GDM1 (cell line): Measurements from ENCODE around the gene ABCC1.
"Not testable (repeated sequence)": the region's sequence is repeated elsewhere in the genome, so short reads cannot be mapped to it uniquely, and the experiment has no call there.

Experiments used
- DNase-seq: peaks from one replicate; lab custom pipeline; 2025; lab: John Stamatoyannopoulos, UW

Gene ABCC1

GRCh38 chr16:16141141-16141540 lies 191.7 kb downstream of the ABCC1 start:
- no peak for DNase-seq

DNA sequence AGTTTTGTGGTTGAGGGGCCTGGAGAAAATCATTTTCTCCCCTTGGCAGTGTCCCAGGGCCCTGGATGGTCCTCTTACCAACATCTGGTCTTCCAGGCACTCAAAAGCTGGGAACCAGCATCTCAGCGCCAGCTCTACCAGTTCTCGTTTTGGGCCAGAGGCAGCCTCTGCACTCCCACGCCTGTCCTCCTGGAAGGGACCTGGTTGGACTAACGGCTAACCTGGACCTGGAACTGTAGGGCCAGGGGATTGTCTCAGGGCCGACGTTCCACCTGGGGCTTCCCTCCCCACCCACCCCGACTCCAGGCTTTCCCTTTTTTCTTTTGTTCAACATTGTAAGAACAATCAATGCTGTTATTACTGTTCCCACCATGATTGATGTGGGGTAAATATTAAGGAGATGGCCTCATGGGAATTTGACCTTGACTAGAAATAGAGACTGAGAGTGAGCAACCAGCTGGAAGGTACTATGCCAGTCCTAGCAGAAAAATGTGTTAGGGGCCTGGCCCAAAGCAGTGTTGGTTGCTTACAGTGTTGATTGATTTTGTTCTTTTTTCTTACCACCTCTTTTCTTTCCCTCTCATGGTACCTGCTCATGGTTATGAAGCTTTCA lies 192.5 kb downstream of the ABCC1 start:
- DNase-seq = no peak

- peak; percentile 55 for DNase-seq
Measured at GRCh38 chr16:16143038-16143763, 193.8 kb downstream of the ABCC1 start.

DNA sequence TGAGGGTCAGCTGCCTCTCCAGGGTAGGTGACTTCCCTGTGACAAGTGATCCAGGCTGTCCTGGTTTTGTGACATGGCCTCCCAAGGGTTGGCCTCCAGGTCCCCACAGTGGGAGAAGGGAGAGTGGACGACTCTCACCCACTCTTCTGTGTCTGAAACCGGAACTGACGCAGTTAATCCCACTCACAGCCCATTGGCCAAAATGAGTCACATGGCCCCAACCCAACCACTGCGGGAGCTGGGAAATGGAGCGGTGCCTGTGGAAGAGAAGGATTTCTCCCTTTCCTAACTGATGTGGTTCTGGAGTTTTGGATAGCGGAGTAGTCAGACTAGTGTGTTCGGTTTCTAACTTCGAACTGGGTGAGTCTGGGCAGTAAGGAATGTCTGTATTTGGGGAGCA lies 194.5 kb downstream of the ABCC1 start:
- DNase-seq = no peak

GRCh38 chr16:16144416-16144815 lies 195.0 kb downstream of the ABCC1 start:
- no peak for DNase-seq

DNA sequence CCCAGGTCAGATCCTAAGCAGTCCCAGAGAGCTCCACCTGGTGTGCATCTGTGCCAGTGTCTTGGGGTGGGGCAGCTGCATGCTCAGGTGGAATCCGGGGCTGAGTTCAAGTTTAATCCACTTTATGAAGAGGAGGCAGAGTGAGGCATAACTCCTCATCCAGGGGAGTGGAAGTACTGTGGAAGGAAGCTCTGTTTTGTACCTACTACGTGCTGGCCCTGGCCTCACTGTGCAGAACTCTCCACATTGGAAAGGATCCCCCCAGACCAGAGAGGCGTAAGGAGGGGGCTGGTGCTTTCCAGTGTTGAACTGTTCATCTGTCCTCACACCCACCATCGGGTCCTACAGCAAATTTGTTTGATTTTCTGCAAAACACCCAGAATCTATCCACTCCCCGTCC lies 195.9 kb downstream of the ABCC1 start:
- DNase-seq = no peak

- DNase-seq = no peak
Measured at GRCh38 chr16:16146380-16147315, 197.2 kb downstream of the ABCC1 start.

DNA sequence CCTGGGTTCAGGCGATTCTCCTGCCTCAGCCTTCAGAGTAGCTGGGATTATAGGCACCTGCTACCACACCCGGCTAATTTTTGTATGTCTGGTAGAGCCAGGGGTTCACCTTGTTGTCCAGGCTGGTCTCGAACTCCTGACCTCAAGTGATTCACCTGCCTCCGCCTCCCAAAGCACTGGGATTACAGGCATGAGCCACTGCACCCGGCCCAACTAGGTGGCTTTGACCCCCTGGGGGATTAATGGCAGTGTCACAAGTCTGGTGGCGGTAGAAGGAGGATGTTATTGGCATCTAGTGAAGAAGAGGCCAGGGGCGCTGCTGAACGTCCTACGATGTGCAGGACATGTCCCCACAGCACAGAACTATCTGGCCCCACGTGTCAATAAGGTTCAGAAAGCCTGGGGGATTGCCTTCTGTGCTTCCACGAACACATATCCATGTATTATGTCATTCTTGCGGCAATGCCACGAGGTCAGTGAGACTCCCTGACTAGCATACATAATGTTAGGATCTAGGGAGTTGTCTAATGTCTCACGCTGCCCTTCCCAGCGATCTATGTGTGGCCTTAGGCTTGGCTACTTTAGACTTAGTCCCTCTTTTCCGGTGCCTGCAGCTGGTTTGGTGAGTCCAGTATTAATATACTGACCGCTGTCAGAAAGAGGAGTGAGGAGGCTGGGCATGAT lies 198.0 kb downstream of the ABCC1 start:
- no peak for DNase-seq

GRCh38 chr16:16148000-16148599 lies 198.7 kb downstream of the ABCC1 start:
- DNase-seq = not testable (repeated sequence)

GRCh38 chr16:16148755-16149154 lies 199.3 kb downstream of the ABCC1 start:
- no peak for DNase-seq

GRCh38 chr16:16149710-16150116 lies 200.3 kb downstream of the ABCC1 start:
- no peak for DNase-seq

- no peak for DNase-seq
Measured at GRCh38 chr16:16150117-16150877, 200.9 kb downstream of the ABCC1 start.

DNA sequence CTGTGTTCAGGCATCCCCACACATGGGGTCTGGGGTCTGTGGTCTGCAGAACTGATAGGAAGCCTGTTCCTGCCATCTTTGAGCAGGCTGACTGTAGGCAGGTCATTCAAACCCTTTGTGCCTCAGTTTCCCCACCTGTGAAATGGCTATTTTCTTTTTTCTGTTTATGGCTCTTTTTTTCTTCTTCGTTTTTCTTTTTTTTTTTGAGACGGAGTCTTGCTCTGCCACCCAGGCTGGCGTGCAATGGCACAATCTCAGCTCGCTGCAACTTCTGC lies 201.4 kb downstream of the ABCC1 start:
- DNase-seq = no peak

DNA sequence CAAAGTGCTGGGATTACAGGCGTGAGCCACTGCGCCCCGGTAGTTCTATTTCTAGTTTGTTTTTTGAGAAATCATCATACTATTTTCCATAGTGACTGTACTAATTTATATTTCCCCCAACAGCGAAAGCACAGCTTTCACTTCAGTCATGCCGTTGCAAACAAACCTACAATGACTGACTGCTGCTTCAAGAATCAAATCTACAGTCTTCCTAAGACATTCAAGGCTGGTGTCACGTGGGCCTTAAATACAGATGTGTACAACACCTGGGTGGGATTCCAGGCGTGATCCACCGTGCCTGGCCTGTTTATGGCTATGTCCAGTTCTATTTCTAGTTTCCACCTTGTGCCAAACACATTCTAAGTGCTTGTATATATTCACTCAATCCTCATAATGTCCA lies 201.9 kb downstream of the ABCC1 start:
- no peak for DNase-seq

GRCh38 chr16:16153000-16153399 lies 203.6 kb downstream of the ABCC1 start:
- DNase-seq = not testable (repeated sequence)

GRCh38 chr16:16154281-16154951 lies 205.0 kb downstream of the ABCC1 start:
- DNase-seq = no peak

DNA sequence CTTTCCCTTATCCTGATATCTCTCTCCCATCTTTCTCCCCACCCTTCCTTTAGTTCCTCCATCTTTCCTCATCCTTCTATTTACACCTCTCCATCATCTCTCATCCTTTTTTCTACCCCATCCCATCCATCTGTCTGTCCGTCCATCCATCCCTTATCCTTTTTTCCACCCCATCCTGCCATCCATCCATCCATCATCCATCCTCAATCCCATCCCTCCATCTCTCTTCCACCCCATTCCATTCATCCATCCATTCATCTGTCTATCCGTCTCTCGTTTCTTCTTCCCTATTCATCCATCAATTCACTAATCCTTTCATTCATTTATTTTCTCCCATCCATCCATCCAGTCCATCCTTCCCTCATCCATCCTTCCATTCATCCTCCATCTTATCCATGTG lies 205.8 kb downstream of the ABCC1 start:
- no peak for DNase-seq

- no peak for DNase-seq
Measured at GRCh38 chr16:16157166-16157565, 207.8 kb downstream of the ABCC1 start.

DNA sequence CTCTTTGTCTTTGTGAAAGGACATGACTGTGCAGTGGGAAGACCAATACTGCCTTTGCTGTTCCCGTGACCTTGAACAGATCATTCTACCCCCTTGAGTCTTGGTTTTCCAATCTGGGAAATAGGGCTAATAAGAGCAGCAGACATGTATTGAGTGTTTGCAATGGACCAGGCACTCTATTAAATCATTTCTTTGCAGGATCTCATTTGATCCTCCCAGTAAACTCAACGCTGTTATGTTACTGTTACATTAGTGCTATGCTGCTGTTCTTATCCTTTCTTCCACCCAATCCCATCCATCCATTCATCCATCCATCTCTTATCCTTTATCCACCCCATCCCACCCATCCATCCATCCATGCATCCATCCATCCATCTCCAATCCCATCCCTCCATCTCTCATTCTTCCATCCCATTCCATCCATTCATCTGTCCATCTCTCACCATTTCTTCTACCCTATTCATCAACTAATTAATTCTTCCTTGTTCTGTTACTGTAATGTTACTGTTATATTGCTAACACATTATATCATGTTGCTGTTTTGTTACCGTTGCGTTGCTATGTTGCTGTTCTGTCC lies 208.8 kb downstream of the ABCC1 start:
- DNase-seq = no peak

DNA sequence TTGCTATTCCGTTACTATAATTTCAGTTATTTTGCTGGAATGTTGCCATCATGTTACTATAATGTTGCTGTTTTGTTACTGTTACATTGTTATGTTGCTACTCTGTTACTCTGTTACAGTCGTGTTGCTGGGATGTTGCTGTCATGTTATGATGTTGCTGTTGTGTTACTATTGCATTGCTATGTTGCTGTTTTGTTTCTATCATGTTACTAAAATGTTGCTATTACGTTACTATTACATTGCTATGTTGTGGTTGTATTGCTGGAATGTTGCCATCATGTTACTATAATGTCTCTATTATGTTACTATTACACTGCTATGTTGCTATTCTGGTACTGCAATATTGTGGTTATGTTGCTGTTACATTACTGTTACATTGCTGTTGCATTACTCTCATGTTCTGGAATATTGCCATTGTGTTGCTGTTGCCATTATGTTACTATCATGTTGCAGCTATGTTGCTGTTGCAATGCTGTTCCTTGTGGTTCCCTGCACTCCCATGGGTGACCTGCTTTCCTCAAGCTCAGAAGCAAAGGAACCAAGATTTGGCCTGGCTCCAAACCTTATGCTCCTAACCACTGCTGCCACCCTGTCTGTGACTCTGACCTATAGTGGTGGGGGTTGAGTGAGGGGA lies 209.4 kb downstream of the ABCC1 start:
- no peak for DNase-seq
